Brain microvascular endothelial cell (primary cell): ENCODE data around the gene SYS1.

Experiments used
- DNase-seq: peaks from one replicate; pipeline ENCODE4 v3.0.0-alpha.2; 2020
- H3K27ac ChIP-seq: fragments of 250-450 bp; sonication (Bioruptor Pico); 2 replicates; pipeline ENCODE4 v1.5.1; 2020; ENCODE audit warnings: mild to moderate bottlenecking, moderate library complexity
- H3K27me3 ChIP-seq: fragments of 250-450 bp; sonication (Bioruptor Pico); replicated peaks from 2 replicates; pipeline ENCODE4 v1.5.1; 2020; ENCODE audit warnings: mild to moderate bottlenecking
- H3K36me3 ChIP-seq: fragments of 250-450 bp; sonication (Bioruptor Pico); replicated peaks from 2 replicates; pipeline ENCODE4 v1.5.1; 2020; ENCODE audit warnings: mild to moderate bottlenecking
- H3K4me3 ChIP-seq: 2 replicates; pipeline ENCODE4 v1.5.1; 2011; ENCODE audit warnings: low read depth, mild to moderate bottlenecking, control low read depth, low read length, moderate library complexity
- CTCF ChIP-seq: IDR thresholded peaks from 2 replicates; pipeline ENCODE4 v1.5.1; 2011; ENCODE audit warnings: low read depth, mild to moderate bottlenecking, moderate library complexity, low read length, control low read depth, inconsistent platforms; ENCODE audit errors: missing control alignments
- in situ Hi-C: cut with HindIII; loops from 2 replicates; pipeline ENCODE4 v1.10.0; 2017; ENCODE audit warnings: low sequenced_read_pairs, low pct_ligation_motif_present

Gene SYS1

DNA sequence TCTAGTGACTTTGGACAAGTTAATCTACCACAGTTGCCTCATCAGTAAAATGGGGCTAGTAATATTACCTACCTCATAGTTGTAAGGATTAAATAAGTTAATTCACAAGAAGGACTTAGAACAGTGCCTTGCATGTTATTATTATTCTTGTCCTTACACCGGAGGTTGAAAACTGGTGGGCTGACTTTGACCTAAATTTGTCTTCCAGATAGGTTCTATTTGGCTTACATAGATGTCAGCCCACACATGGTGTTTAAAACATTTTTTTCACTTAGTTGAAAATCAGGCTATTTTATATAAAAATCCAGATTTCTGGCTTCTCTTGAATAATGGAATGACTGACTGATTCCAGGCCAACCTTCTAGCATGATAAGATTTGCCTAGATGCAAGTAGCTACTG is 3.2 kb downstream of the SYS1 start:
- no peak for TF ChIP-seq CTCF
- H3K36me3 ChIP-seq, result peaks cover 30% of the 10 kb centered on the region
- DNase-seq, result no peak
- H3K4me3 ChIP-seq, result no peak overlapping the region
- in situ Hi-C loops, result no loop called here
- H3K27me3 ChIP-seq, result no peaks in the 10 kb centered on the region
- no peak overlapping the region for H3K27ac ChIP-seq

DNA sequence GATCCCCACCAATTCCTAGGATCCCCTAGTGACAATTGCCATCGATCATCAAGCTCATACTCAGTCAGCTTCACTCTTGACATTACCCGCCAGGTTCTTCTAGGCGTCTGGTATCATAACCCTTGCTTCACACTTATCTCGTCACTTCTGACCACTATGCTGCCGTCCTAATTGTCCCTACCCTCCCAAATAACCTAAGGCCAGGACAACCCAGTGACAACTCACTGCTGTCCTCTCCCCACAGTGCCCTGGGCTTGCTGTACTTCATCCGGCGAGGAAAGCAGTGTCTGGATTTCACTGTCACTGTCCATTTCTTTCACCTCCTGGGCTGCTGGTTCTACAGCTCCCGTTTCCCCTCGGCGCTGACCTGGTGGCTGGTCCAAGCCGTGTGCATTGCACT is 3.7 kb downstream of the SYS1 start:
- Histone ChIP-seq H3K4me3 (no peak overlapping the region), H3K27me3 (no peaks in the 10 kb centered on the region), H3K27ac (no peak overlapping the region), H3K36me3 (peaks cover 30% of the 10 kb centered on the region)
- DNase-seq, result no peak
- TF ChIP-seq CTCF, result no peak
- in situ Hi-C loops, result no loop called here

GRCh38 chr20:45367126-45367525 is 4.2 kb downstream of the SYS1 start:
- in situ Hi-C loops, result no loop called here

DNA sequence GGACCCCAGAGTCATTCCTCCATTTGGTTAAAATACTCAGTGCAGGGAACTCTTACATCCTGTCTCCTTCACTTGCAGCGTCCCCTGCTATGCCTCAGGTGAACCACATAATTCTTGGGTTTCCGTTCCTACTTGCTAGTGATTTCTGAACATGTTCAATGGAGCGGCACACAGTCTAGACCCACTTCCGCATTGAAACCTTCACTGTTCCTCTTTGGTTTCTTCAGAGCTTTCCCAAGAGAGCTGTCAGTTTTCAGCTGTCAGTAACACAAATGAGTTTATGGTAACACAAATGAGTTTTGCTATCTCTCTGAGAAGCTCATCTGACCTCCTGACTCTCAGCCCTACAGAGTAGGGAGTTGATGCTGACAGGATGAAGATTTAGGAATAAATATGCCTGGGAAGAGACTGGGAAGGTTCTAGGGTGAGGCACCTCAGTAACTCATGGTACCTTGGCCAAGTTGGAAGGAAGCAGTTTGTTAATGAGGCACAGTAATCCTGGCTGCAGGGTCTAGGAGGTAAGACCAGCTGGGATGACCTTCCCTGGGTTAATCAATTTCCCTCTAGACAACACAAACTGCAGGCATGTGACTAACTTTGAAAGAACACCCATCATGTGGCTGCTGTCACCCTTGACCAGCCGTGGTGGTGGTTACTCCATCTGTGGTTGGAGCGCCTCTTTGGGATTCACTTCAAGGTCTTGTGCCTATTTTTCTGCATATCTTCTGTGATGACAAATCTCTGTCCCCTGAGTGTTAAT is 5.4 kb downstream of the SYS1 start:
- Histone ChIP-seq H3K4me3 (no peak overlapping the region), H3K27ac (no peak overlapping the region), H3K27me3 (no peaks in the 10 kb centered on the region), H3K36me3 (peaks cover 30% of the 10 kb centered on the region)
- in situ Hi-C loops, result no loop called here
- DNase-seq, result no peak
- TF ChIP-seq CTCF, result no peak

More at GRCh38 chr20:45367126-45367525, 4.2 kb downstream of the SYS1 start:
- no peak for DNase-seq
- no peak overlapping the region for H3K4me3 ChIP-seq
- H3K27ac ChIP-seq, result no peak overlapping the region
- no peak for TF ChIP-seq CTCF
- peaks cover 30% of the 10 kb centered on the region for H3K36me3 ChIP-seq
- no peaks in the 10 kb centered on the region for H3K27me3 ChIP-seq

- Histone ChIP-seq H3K27ac (no peak overlapping the region), H3K36me3 (peaks cover 23% of the 10 kb centered on the region), H3K4me3 (no peak overlapping the region), H3K27me3 (no peaks in the 10 kb centered on the region)
- in situ Hi-C loops, result no loop called here
- no peak for TF ChIP-seq CTCF
- DNase-seq, result no peak
These were observed 7.7 kb downstream of the SYS1 start for GRCh38 chr20:45370571-45371160.

- no peak overlapping the region for H3K4me3 ChIP-seq
- H3K36me3 ChIP-seq, result peaks cover 12% of the 10 kb centered on the region
- no peak overlapping the region for H3K27ac ChIP-seq
- no peaks in the 10 kb centered on the region for H3K27me3 ChIP-seq
- no peak for DNase-seq
- no peak for TF ChIP-seq CTCF
- in situ Hi-C loops, result no loop called here
These were observed 9.3 kb downstream of the SYS1 start for GRCh38 chr20:45372241-45372640.
